GM21423 (cell line): Measurements from ENCODE around the gene SHROOM2.

Experiments
- ATAC-seq: cut with Tn5 transposase; IDR thresholded peaks from one replicate; pipeline ENCODE4 v1.9.1; 2021; ENCODE audit warnings: mild to moderate bottlenecking, moderate library complexity; ENCODE audit not compliant: unreplicated experiment

SHROOM2 gene

DNA sequence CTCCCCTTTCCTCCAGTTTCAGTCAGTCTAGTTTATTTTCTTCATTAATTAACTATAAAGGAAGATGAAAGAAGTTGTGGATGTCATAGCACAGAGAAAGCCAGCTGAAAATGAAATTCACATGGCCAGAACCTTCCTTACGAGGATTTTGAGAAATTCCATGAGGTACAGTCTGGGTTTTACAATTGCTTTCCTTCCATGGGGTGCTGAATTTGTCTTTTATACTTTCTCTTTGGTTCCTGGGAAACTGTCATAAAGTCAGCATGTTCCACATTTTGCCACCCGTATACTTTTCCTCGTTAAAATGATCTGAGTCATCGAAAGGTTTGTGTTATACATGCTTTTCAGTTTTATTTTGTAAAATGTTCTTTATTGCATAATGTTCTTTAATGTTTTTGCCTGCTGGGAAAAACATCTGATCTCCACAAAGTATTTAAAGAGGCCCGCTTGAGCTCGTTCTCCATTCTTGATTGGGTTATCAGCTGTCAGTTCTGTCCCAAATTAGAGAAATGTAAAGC, 102.8 kb downstream of the SHROOM2 start:
- ATAC-seq = no peak

DNA sequence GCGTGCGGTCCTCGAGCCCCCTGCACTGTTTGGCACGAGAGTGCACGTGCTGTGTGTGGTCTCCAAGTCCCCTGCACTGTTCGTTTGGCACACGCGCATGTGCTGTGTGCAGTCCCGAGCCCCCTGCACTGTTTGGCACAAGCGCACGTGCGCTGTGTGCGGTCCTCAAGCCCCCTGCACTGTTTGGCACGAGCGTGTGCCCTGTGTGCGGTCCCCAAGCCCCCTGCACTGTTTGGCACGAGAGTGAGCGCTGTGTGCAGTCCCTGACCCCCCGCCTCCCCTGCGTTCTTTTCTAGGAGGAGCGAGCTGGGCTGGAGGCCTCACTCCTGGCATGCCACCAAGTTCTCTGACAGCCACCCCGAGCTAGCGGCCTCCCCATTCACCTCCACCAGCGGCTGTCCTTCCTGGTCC, 104.5 kb downstream of the SHROOM2 start:
- ATAC-seq = no peak

DNA sequence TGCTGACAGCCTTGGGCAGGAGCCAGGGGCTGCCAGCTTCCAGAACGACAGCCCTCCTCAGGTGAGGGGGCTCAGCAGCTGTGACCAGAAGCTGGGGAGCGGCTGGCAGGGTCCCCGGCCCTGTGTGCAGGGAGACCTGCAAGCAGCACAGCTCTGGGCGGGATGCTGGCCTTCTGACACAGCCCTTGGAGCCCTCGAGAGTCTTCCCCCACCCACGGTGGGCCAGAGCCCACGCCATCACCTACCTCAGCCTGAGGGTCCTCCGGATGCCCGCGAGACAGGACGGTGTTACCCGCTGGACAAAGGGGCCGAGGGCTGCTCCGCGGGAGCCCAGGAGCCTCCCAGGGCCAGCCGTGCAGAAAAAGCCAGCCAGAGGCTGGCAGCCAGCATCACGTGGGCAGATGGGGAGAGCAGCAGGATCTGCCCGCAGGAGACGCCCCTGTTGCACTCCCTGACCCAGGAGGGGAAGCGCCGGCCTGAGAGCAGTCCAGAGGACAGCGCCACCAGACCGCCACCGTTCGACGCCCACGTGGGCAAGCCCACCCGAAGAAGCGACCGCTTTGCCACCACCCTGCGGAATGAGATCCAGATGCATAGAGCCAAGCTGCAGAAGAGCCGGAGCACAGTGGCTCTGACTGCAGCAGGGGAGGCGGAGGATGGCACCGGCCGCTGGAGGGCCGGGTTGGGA, 109.1 kb downstream of the SHROOM2 start:
- no peak for ATAC-seq

DNA sequence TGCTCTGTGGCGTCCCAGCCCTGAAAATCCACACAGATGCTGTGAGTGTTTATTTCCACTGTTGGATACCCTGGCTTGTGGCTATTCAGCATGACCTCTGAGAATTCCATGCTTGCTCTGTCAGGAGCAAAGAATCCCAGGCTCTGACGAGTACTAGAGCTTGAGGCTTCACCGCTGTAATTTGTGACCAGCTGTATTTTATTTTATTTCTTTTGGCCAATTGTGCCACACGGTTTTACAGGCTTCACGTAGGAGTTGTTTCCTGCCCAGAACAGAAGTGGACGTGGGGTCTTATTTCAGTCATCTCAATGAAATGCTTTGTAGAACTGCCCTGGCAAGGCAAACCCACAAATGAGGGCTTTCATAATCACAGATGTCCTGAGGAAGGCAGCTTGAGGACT, 111.5 kb downstream of the SHROOM2 start:
- no peak for ATAC-seq

DNA sequence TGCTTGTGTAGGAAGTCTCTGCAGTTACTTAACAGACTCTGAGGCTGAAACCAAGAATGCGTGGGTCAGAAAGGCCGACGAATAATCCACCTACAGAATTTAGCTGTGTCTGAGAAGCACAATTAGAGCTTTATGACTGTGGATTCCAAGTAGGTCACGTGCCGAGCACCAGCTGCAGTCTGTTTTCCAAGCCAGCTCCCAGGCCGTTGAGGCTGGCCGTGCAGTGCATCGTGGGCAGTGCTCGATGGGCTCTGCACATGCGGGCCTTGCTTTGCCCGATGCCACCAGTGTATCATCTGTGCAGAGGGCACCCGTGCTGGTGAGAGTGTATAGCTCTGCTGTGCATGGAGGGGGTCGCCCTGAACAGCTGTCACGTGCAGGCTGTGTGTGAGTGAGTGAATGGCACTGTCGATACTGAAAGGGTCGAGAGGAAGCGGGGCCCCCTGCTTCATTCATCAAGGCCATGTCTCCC, 113.4 kb downstream of the SHROOM2 start:
- no peak for ATAC-seq

DNA sequence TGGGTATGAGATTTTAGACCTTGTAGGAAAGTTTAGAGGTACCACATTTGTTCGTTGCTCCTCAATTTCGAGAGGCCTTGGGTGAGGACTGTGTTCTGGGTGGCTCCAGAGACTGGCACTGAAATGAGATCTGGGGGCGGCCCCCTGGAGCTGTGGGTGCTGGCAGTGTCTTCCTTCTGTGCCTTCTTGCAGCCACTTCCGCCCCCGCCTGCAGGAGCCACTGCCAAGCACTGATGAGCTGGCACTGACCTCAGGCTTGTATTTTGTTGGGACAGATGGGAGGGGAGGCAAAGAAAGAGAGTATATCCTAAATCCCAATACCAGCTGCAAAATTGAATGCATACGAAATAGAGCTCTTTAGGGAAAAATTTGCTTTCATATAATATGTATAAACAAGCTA, 116.4 kb downstream of the SHROOM2 start:
- no peak for ATAC-seq

DNA sequence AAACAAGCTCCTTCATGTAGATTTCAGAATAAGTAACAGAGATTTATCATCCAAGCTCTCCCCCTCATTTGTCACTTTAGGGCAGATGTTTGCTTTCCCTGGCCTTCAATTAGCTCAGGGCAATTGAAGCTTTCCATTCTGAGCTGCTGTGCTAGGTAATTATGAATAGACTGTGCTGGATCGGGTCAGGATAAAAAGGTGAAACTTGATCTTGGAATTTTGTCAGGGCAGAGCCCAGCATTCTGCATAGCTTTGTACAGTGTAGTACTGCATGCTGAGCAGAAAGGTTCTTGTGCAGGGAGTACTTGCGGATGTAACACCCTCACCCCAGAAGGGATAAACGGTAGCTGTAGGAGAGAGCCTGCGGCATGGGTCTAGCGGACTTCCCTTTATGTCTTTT, 116.9 kb downstream of the SHROOM2 start:
- no peak for ATAC-seq

DNA sequence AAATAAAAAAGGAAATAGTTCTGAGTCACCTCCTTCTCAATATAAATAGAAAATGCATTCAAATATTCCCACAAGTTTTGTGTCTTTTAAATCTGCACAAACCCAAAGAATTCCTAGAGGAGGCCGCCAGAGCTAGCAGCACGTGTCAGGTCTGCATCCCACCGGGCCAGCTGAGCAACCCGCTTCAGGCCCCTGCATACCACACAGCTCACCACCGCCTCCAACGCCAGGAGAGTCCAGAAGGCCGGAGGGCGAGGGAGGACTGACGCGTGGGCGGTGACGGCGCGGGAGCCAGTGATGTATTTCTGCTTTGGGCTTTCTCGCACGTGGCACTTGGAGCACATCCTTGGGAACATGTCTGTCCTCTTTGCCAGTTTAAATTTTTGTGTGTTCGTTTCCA, 119.1 kb downstream of the SHROOM2 start:
- ATAC-seq = no peak

DNA sequence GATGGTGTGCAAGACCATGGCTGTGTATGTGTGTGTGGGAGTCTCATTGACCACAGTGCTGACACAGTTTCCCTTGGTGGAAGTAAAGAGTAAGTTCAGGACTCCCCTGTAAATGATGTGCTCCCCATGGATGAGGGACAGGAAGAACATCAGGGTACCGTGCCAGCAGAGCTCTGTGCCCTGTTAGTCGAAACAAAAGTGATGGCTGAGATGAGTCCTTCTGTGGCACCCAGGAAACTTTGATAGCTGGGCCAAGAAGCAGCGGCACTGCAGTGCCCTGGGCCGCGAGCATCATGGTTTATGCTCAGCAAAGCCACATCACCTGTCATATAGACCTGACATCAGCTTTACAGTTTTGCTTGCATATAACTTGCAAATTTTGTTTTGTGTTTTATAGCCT, 119.5 kb downstream of the SHROOM2 start:
- ATAC-seq = no peak

DNA sequence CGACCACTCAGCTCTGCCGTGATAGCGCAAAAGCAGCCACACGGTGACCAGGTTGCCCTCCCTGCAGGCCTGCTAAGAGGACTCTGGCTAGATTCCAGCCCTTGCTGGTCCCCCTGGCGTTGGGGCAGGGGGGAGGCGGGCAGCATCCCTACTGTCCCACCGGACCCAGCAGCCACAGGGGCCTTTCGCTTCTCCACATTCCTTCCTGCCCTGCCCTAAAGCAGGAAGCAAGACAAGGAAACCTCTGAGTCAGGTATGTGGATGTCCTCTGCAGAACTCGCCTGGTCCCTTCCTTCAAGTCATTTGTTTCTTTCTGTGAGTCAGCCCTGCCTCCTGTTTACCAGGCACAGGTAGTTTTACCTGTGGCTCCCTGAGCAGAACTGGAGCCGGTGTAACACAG, 120.7 kb downstream of the SHROOM2 start:
- no peak for ATAC-seq

DNA sequence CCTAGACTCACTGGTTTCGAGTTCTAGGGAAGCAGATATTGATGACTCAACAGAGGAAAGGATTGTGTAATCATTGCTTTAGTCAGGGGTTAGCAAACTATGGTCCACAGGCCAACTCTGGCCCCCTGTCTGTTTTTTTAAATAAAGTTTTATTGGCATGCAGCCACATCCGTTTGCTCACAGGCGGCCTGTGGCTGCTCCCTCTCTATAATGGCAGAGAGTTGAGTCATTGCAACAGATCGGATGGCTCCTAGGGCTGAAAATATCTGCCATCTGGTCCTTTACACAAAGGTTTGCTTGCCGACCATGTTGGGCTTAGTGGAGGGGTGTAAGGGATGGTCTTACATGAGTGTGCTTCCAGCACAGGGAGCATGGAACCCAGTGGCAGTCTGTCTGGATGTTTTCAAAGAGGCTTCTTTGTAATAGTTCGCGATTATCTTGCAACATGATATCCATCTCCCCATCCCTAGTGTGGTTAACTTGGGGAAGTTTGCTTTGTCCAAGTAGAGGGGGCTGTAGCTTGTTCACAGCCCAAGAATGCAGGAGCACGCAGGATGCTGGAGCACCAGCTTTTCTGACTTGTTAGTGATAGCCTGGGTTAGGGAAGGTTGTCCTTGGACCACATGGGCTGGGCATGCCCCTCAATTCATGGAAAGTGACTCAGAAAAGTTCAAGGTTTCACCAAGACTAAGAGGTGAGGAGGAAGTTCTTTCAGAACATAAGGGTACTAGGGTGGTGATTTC, 121.6 kb downstream of the SHROOM2 start:
- no peak for ATAC-seq

DNA sequence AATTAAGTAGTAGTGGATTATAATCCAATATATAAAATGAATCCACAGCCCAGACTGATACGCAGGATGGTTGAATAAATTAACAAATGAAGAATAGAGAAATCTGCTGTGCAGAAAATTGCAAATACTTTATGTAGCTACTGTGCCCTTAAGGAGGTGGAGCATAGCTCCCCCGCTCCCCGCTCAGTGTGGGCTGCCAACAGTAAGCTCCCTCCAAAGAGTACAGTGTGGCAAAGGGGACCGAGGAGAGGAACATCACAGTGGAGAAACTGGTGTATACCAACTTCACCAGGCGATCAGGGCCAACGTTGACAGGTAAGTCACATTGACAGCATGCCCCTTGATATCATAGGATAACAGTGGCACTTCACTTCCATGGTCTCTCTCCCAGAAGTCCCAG, 123.0 kb downstream of the SHROOM2 start:
- no peak for ATAC-seq

DNA sequence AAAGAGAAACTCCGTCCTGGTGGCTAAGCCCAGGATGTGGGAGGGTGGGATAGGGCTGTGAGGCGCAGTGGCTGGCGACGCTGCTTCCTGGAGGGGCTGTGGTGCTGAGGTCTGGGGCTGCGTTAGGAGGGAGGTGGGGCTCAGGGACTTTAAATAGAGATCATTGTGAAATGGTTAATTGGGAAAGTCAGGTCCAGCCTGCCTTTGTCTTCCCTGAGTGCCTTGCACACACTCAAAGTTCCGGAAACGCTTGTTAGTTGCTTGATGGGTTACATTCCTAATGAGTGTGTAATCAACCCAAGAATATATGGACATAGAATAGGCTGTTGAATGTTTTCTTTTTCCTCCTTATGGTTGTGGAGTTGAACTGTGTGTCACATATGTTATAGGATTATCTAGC, 125.3 kb downstream of the SHROOM2 start:
- ATAC-seq = no peak

DNA sequence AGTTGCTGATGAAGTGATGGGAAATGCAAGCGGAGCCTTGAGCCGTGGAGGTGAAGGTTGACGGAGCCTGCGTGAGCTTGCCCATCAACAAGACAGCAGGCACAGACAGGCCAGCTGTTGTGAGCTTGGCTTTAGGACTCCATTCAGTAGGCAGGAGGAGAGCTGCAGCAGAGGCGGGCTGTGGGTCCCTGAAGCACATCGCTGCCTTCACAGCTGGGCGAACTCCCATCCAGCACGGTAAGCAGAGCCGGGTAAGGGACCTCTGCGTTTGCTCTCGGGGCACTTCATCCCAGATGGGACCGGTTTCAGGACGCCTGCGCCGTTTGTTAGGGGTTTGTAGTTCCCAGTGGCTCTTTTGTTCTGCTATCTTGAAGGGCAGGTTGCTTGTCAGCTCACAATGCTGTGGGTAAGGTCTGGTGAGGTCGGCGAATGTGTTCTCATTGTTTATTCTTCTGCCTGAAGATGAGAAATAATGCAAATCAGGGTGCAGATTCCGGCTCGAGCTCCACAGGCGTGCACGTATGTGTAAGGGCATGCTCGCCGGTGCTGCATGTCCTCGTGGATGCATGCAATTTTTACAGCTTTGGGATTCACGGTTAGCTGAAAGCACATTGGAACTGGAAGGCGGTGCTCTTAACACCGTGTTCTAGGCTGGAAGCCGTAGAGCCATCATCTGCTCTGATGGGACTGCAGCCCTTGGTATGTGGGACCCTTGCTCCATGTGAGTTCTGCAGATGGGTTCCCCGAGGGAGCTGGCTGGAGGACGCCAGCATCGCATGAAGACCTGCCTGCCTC, 126.3 kb downstream of the SHROOM2 start:
- ATAC-seq = no peak

DNA sequence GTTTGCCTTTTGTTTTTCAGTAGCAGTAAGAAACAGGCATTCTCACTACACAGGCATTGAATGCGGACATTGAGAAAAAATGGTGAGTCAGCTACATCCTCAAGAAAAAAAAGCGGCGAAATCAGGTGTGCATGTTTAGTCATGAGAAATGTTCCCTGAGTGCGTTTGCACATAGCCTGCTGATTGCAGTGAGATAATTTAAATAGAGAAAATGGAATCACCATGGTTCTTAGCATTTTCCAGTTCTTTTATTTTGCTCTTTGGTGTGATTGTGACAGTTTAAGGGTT, 126.9 kb downstream of the SHROOM2 start:
- ATAC-seq = no peak

DNA sequence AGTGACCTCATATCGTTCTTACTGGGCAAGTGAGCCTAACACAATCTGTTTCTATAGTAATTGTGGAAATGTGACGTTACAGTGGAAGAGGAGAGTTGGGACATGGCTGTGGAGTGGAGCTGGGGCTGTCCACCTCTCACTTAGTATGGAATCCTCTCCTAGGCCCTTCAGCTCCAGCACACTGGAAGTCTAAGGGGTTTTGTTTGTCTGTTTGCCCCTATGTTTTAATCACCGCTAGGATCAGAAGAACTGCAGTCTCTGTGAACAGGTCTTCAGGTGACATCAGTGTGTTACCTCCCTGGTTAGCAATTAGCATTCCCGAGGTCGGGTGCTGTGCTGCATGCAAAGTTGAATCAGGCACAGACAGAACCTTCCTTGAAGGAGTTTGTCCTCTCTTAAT, 131.6 kb downstream of the SHROOM2 start:
- no peak for ATAC-seq

DNA sequence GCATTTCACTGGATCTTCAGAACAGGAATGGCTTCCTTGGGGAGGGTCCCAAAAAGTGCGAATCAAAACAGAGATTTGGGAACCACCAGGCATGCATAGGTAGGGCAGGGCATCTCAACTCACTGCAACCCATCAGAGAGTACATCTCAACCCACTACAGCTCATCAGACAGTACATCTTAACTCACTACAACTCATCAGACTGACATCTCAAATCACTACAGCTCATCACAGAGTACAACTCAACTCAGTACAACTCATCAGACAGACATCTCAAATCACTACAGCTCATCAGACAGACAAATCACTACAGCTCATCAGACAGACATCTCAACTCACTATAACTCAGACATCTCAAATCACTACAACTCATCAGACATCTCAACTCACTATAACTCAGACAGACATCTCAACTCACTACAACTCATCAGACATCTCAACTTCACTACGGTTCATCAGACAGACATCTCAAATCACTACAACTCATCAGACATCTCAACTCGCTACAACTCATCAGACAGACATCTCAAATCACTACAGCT, 133.5 kb downstream of the SHROOM2 start:
- ATAC-seq = no peak

DNA sequence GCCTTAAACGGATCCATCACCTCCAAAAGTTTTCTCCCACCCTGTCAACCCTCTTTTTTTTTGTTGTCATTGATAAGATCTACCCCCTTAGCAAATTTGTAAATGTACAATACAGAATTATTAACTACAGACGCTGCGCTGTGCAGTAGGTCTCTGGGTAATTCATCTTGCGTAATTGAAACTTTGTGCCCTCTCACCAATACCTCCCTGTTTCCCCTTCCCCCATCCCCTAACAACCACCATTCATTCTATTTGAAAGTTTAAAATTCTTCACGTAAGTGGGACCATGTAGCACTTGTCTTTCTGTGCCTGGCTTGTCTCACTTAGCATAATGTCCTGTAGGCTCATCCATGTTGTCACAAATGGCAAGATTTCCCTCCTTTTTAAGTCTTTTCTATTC, 135.2 kb downstream of the SHROOM2 start:
- ATAC-seq = no peak

DNA sequence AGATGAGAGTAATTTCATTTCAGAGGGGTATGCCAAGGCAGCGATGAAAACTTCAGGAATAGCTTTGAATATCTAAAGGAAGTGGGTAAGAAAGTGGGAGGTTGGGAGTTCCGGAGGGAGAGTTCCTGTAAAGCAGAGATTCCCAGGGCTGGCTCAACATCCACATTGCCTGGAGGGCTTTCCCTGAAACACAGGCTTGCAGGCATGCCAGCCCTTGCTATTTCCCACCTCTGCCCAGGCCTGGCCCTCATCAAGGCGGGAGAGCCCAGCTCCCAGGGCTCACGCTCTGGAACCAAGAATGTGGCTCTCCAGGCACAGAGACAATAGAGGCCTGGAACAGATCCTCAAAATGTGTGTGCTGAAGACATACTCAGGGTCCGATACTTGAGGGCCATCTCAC, 137.1 kb downstream of the SHROOM2 start:
- ATAC-seq = no peak

DNA sequence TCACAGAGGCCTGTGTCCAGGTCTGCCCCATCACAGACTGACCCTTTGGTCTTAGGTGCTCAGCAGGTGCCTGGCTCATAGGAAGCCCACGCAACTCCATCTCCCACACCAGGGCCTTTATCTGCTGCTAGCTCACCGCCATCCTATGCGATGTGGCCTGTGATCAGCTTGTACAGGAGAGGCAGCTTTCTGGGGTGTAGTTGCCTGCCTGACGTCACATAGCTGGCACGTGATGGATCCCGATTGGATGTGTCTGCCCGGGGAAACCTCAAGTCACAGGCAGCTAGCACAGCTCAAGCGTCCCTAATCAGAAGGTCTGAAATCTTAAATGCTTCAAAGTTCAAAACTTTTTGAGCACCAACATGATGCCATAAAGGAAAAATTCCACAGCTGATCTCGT, 139.8 kb downstream of the SHROOM2 start:
- no peak for ATAC-seq

DNA sequence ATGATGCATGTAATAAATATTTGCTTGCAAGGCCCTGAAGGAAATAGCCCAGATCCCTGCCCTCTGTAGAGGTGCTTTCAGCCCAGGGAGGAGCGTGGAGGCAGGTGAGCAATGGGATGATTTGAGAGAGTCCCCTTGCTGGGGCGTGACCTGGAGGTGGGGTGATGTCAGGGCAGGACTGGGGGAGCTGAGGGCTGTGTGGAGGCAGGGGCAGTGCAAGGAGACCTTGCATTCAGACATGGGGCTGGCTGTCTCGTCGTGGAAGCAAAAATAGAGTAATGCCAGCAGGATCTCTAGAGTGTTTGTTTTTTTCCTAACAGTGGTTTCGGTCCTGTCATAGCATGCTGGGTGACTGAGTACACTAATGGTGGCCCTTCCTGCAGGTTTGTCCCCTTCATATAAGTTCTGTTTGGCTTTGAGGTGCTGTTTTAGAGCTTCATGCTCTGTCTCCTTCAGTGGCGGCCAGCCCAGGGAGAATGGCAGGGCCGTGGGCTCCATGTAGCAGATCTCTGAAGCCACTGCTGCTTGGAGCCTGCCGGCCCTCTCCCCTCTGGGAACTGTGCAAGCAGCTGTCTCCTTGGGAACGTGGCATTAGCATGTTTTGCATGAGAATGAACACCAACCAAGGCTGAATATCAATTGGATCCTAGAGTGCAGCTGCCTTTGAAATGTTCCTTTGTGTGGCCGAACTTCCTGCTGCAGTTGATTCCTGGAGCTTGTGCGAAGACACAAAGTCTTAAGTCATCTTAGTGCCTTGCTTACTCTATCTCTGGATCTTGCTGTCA, 141.7 kb downstream of the SHROOM2 start:
- no peak for ATAC-seq
